Esophagus muscularis mucosa (tissue), 4 donors: Measurements from ENCODE around the gene GRAMD2A. TPM values are rescaled to one million over a fixed set of nuclear protein-coding genes. Genes with fewer than 3 reads are reported as not detected.

Experiments
- DNase-seq: peaks from one replicate; pipeline ENCODE4 v3.0.0-alpha.2; 2017; ENCODE audit errors: extremely low spot score
- H3K27ac ChIP-seq, 4 donors: fragments of 200-600 bp; sonication (generic); replicated peaks in 1 of 4; 1 replicate in 3 of 4; 2 replicates in 1 of 4; pipeline ENCODE4 v1.5.1; 2016 to 2019; ENCODE audit warnings: mild to moderate bottlenecking in 1 of 4
- H3K27me3 ChIP-seq, 4 donors: fragments of 200-600 bp; sonication (generic); one replicate each; pipeline versions ENCODE4 v1.5.1 to v1.6.0; 2016 to 2019
- H3K36me3 ChIP-seq, 4 donors: fragments of 200-600 bp; sonication (generic); one replicate each; pipeline ENCODE4 v1.5.1; 2016 to 2019
- H3K4me1 ChIP-seq, 4 donors: fragments of 200-600 bp; sonication (generic); one replicate each; pipeline ENCODE4 v1.5.1; 2016 to 2019
- H3K4me3 ChIP-seq, 4 donors: fragments of 200-600 bp; sonication (generic); 1 replicate in 2 of 4; 2 replicates in 2 of 4; pipeline ENCODE4 v1.5.1; 2016 to 2019; ENCODE audit warnings: mild to moderate bottlenecking in 4 of 4, moderate library complexity in 1 of 4
- H3K9me3 ChIP-seq, 4 donors: fragments of 200-600 bp; sonication (generic); 1 replicate in 3 of 4; 2 replicates in 1 of 4; pipeline ENCODE4 v1.5.1; 2016 to 2019
- CTCF ChIP-seq, 3 experiments: fragments of 200-600 bp in 2 of 3; fragments of 450-650 bp in 1 of 3; sonication (generic) in 2 of 3; IDR thresholded peaks; one replicate each; pipeline ENCODE4 v1.5.1; 2017 to 2019; ENCODE audit warnings: antibody characterized with exemption in 3 of 3, mild to moderate bottlenecking in 2 of 3, moderate library complexity in 1 of 3
- EP300 ChIP-seq: sonication (generic); formaldehyde crosslinking; IDR thresholded peaks from one replicate; pipeline ENCODE4 v1.6.1; 2017; ENCODE audit warnings: antibody characterized with exemption
- POLR2A ChIP-seq: fragments of 450-650 bp; IDR thresholded peaks from one replicate; pipeline ENCODE4 v1.6.1; 2017; ENCODE audit warnings: antibody characterized with exemption, moderate library complexity, mild to moderate bottlenecking, low read depth
- POLR2AphosphoS5 ChIP-seq, 2 donors: sonication (generic); formaldehyde crosslinking; IDR thresholded peaks; one replicate each; pipeline ENCODE4 v1.6.1; 2017; ENCODE audit warnings: antibody characterized with exemption in 2 of 2
- WGBS: methylation state at CpG from one replicate; pipeline ENCODE4 v1.1.5; 2018; 5-methylcytosine and 5-hydroxymethylcytosine counted together
- intact Hi-C: fragments of 100-400 bp; cut with DNase I; formaldehyde crosslinking; loops from one replicate; pipeline ENCODE4 v1.15.1; 2023
- total RNA-seq, 4 donors: library from RNA; depleted of rRNA; stranded (reverse); fragments of >200 nt; gene quantifications; one replicate each; pipeline versions ENCODE4 v1.1.0 to v1.2.1, GENCODE V29; 2016

Gene GRAMD2A
- total RNA-seq, 4 donors from 2014 or later, result 0.33 to 2.5 (median 0.75) TPM

GRCh38 chr15:72229076-72229946, 31.7 kb upstream of the GRAMD2A start:
- no peak for DNase-seq
- TF ChIP-seq EP300 (no peak), CTCF (IDR thresholded peaks at IDR 0.05) (no peak), POLR2AphosphoS5 (IDR thresholded peaks at IDR 0.05) (peak in 1 of 2 donors; percentile 8)
- H3K4me3 ChIP-seq, result peak overlapping the region; percentile 69 to 92 (median 83)
- no peaks in the 10 kb centered on the region for H3K9me3 ChIP-seq
- peaks cover 48 to 61% (median 59%) of the 10 kb centered on the region in 4 donors for H3K4me1 ChIP-seq
- H3K27me3 ChIP-seq, result no peaks in the 10 kb centered on the region
- 5% methylated on average over 25 of the region's 25 CpGs for WGBS
- H3K36me3 ChIP-seq, result no peaks in the 10 kb centered on the region
- intact Hi-C loops, result no loop called here
- H3K27ac ChIP-seq, result peak overlapping the region; percentile 94 to 99 (median 96)

- Histone ChIP-seq H3K27ac (peak overlapping the region; percentile 94 to 99 (median 96)), H3K36me3 (peaks cover 0 to 5% (median 0%) of the 10 kb centered on the region in 4 donors), H3K4me1 (peaks cover 50 to 69% (median 67%) of the 10 kb centered on the region in 4 donors), H3K4me3 (peak overlapping the region in 3 of 4 donors; percentile 69 to 92 (median 82)), H3K9me3 (no peaks in the 10 kb centered on the region), H3K27me3 (no peaks in the 10 kb centered on the region)
- WGBS, result 58% methylated on average over 4 of the region's 4 CpGs
- TF ChIP-seq POLR2A, result no peak
- TF ChIP-seq POLR2AphosphoS5 (IDR thresholded peaks at IDR 0.05), result no peak
- no peak for TF ChIP-seq EP300
- TF ChIP-seq CTCF (IDR thresholded peaks at IDR 0.05), result no peak
- DNase-seq, result no peak
- intact Hi-C loops, result no loop called here
These were observed 30.1 kb upstream of the GRAMD2A start for GRCh38 chr15:72227720-72228119.

GRCh38 chr15:72227192-72227586, 29.6 kb upstream of the GRAMD2A start:
- Histone ChIP-seq H3K36me3 (peaks cover 0 to 5% (median 0%) of the 10 kb centered on the region in 4 donors), H3K4me3 (peak overlapping the region in 1 of 4 donors; percentile 7), H3K4me1 (peaks cover 50 to 69% (median 67%) of the 10 kb centered on the region in 4 donors), H3K27me3 (no peaks in the 10 kb centered on the region), H3K27ac (peak overlapping the region; percentile 94 to 99 (median 96)), H3K9me3 (no peaks in the 10 kb centered on the region)
- intact Hi-C loops, result no loop called here
- WGBS, result 42% methylated on average over 8 of the region's 8 CpGs
- DNase-seq, result no peak
- TF ChIP-seq EP300 (no peak), POLR2AphosphoS5 (IDR thresholded peaks at IDR 0.05) (peak in 1 of 2 donors; percentile 28)

- TF ChIP-seq CTCF (IDR thresholded peaks at IDR 0.05) (no peak), EP300 (no peak), POLR2AphosphoS5 (IDR thresholded peaks at IDR 0.05) (no peak), POLR2A (no peak)
- WGBS, result 94% methylated on average over 10 of the region's 10 CpGs
- intact Hi-C loops, result no loop called here
- H3K27ac ChIP-seq, result peak overlapping the region in 3 of 4 donors; percentile 62 to 75 (median 71)
- H3K4me1 ChIP-seq, result peaks cover 56 to 66% (median 60%) of the 10 kb centered on the region in 4 donors
- no peaks in the 10 kb centered on the region for H3K27me3 ChIP-seq
- H3K36me3 ChIP-seq, result peaks cover 7 to 29% (median 9%) of the 10 kb centered on the region in 4 donors
- no peaks in the 10 kb centered on the region for H3K9me3 ChIP-seq
- DNase-seq, result no peak
- no peak overlapping the region for H3K4me3 ChIP-seq
These were observed 25.7 kb upstream of the GRAMD2A start for GRCh38 chr15:72223278-72223677.

GRCh38 chr15:72222393-72222792, 24.8 kb upstream of the GRAMD2A start:
- no peak for TF ChIP-seq POLR2A
- TF ChIP-seq CTCF (IDR thresholded peaks at IDR 0.05), result no peak
- peak; percentile 58 to 65 for TF ChIP-seq POLR2AphosphoS5 (IDR thresholded peaks at IDR 0.05)
- TF ChIP-seq EP300, result no peak
- Histone ChIP-seq H3K4me3 (no peak overlapping the region), H3K27me3 (no peaks in the 10 kb centered on the region), H3K27ac (peak overlapping the region; percentile 62 to 75 (median 68)), H3K4me1 (peaks cover 47 to 57% (median 51%) of the 10 kb centered on the region in 4 donors), H3K9me3 (no peaks in the 10 kb centered on the region), H3K36me3 (peaks cover 15 to 37% (median 18%) of the 10 kb centered on the region in 4 donors)
- intact Hi-C loops, result no loop called here
- DNase-seq, result no peak
- 63% methylated on average over 1 of the region's 4 CpGs for WGBS
